Measurements from ENCODE around the gene CRAMP1. TPM values are rescaled to one million over a fixed set of nuclear protein-coding genes. Genes with fewer than 3 reads are reported as not detected.
"Not testable (repeated sequence)": the region's sequence is repeated elsewhere in the genome, so short reads cannot be mapped to it uniquely, and the experiment has no call there.

CRAMP1 gene
- total RNA-seq, 1 donor from 2014 or later: 6.0 TPM

DNA sequence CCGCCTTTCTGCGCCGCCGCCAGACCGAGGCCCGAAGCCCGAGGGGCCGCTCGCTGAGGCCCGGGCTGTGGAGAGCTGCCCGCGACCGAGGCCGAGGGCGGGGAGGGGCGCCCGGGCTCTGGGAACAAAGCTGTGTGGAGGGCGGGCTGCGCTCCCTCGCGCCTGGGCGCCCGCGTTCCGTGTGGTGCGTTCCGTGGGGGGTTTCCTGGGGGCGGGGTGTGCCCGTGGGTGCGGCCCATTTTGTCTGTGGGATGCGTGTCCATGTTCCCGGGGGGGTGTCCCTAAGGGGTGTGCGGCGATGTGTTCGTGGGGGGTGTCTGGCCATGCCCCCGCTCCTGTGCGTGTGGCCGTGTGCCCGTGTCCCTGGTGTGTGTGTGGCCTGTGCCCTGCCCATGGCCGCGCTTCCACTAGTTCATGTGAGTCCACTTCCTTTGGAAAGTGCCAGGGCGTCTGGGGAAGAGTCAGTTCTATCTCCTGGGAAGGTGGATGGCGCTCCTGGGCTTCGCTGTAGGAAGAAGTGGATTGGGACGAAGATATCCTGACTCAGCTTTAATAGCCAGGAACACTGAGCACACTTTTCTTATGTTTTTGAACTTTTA, 66.4 kb downstream of the CRAMP1 start:
- DNase-seq (ENCODE audit: low spot score): peak; percentile 37

DNA sequence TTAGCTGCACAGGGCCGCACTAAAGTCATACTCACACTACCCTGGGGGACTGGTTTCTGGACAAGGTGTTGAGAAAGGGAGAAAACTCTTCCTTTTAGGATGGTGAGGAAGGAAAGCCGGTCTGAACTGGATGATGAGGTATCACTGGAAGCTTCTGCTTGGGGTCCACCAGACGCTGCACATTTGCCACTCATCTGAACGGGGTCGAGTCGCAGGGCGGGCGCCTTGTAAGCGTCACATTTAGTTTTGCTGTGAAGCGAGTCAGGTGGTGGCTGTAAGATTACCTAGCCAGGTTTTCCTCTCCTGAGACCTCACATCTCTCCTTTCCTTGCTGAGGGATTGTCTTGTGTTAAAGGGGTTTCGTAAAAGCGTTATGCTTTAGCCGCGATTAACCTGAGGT, 68.2 kb downstream of the CRAMP1 start:
- no peak for DNase-seq (ENCODE audit: low spot score)

DNA sequence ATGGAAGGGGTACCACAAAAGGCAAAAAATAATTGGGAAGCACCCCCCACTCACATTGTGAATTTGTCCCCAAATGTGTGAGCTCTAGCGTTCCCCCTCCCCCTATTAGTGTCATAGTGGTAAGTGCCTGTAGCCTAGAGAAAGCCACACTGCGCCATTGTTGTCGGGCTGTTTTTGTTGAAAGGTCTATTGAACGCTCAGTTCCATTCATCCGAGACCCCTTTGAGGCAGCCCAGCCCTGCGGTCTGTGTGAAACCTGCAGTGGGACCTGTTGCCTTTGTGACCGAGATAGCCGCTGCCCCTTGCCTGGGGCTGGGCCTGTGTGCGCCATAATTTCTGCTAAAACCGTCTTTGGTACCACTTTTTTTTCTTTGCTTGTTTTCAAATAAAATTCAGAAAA, 68.9 kb downstream of the CRAMP1 start:
- DNase-seq (ENCODE audit: low spot score): no peak

DNA sequence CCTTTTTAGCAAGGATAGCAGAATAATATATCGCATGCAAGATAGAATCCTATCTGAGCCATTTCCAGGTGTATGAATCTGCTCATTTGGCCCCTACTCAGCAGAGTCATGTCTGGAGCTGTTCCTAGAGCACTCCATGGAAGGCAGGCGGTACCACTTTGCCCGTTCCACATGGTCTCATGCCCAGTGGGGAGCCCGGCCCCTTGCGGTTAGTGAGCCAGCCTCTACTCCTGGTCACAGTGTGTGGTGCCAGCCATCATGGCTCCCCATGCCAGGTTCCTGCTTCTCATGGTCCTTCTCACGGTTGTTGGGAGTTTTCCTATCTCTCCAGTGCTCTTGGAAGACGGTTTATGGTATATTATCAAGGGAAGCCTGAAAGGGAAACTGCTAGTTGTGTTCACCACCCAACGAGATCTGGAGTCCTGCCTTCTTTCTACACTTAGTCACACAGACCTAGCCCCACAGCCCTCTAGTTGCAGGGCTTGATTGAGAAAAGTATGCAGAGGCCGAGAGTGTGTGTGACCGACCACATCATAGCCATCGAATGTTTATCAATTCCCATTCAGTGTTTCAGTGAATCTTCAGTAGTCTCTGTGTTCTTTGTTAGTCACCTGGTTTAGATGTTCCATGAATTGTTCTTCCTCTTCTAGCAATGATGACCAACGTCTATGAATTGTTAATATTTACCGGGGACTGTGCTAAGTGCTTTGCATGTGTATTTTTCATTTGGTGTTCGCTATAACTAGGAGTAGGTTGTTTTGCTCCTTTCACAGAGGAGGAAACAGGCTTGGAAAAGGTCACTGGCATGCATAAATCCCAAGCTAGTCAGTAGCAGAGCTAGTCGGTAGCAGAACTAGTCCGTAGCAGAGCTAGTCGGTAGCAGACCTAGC, 75.5 kb downstream of the CRAMP1 start:
- DNase-seq (ENCODE audit: low spot score): no peak

DNA sequence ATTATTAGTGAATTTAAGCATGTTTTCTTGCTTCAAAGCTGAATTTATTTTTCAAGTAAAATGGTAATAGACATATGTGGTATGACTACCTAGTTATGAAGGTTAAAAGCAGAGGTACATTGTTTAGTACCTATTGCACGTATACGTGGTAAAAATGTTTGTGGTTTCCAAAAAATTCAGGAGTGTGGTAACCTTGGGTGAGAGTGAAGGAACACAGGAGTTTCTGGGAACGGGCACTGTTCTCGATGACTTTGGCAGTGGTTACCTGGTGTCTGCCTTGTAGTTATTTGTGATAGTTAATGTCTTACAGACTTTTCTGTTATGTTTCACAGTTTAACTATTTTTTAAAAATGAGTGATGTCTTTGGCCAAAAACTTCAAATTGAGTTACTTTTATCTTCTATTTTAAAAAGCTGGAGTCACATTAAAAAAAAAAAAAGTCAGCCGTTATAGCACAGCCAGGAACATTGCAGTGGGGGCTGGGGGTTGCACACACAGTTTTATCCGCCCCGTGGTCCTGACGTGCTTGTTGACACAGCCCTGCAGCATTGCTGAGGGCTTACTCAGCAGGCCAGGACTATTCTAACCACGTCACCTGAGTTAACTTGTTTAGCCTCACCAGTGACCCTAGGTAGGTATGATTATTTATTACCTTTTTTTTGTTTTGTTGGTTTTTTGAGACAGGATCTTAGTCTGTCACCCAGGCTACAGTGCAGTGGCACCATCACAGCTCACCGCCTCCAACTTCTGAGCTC, 76.8 kb downstream of the CRAMP1 start:
- peak; percentile 44 for DNase-seq (ENCODE audit: low spot score)

DNA sequence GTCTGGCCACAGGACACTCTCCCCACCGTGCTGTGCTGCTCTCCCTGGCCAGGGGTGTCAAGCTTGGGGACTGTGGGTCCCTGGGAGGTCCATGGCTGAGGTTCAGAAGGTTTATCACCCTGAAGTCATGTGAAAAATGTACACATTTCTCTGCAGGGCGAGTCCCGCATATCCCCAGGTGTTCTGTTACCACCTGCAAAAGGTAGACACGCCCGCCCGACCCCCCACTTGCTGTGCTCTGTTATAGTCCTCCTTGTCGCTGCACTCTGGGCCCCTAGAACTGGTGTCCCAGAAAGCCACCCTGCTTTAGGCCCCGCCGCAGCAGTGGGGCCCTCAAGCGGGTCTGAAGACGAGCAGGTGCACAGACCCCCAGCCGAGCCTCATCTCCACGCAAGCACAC, 77.7 kb downstream of the CRAMP1 start:
- no peak for DNase-seq (ENCODE audit: low spot score)

DNA sequence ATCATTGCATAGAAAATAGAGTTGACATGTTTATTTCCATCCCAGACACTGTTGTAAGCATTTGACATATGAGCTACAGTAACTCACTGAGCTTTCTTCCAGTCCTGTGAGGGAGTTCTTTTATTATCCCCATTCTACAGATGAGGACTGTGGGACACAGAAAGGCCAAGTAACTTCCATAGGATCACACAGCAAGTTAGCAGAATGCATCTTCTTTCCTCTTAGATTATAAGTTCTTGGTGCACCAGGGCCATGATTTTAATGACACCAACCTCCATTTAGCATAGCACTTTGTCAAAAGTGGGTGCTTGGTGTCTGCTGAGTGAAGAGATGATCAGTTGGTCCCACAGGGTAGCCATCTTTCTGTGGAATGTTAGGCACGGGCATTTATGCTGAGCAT, 78.7 kb downstream of the CRAMP1 start:
- DNase-seq (ENCODE audit: low spot score): no peak

DNA sequence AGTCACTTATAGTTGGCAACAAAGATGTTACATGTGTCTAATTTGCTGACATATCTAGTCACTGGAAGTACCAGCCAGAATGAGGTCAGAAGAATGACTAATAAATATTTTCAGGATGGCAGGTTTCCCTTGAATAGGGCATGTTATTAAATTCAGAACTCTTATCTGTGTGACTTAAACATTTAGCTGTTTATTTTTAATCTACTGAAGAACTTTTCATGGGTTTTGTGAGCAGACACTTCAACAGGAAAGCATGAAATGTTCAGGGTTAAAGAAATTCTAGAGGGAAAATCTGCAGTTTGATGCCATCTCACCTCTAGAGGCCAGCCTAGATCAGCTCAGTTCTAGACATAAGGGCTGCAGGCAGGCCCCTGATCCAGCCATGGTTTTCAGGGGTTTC, 79.1 kb downstream of the CRAMP1 start:
- DNase-seq (ENCODE audit: low spot score): no peak

DNA sequence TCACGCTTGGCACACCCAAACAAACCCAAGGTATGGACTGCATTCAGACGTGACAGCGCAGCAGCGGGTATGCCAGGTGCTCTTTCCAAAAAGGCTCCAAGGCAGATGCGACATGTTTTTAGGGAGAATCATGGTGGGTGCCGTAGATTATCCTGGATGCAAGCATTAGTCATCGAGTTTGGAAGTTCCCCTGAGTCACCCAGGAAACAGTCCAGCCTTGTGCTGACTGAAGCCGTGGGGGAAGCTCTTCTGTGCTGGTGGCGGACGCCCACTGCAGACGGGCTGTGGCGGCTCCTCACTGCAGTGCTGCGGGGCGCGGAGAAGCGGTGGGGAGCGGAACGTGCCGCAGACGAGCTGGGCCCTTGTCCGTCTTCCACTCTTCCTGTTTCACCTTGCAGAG, 79.8 kb downstream of the CRAMP1 start:
- no peak for DNase-seq (ENCODE audit: low spot score)

DNA sequence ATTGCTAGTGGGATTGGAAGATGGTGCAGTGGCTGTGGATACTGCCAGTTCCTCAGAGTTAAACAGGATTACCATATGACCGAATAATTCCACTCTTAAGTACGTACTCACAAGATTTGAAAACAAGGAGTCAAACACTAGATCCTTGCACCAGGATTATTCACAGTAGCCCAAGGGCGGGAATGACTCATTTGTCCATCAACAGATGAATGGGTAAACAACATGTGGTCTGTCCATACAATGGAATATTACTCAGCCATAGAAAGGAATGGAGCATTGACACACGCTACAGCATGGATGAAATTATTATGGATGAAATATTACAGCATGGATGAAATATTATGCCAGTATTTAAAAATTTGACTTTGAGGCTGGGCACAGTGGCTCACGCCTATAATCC, 84.7 kb downstream of the CRAMP1 start:
- DNase-seq (ENCODE audit: low spot score): no peak

DNA sequence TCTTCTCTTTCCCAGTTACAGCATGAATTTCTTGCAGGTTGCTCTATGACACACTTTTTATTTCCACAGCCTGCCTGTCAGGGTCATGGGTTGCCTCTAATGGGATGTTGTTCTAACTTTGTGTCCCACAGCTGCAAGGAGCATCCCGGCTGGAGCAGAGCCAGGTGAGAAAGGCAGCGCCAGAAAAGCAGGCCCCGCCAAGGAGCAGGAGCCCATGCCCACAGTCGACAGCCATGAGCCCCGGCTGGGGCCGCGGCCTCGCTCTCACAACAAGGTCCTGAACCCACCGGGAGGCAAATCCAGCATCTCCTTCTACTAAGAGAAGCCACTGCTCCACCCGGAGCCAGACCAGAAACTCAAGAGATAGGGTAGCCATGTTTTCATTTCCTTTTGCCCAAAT, 86.5 kb downstream of the CRAMP1 start:
- DNase-seq (ENCODE audit: low spot score): no peak

DNA sequence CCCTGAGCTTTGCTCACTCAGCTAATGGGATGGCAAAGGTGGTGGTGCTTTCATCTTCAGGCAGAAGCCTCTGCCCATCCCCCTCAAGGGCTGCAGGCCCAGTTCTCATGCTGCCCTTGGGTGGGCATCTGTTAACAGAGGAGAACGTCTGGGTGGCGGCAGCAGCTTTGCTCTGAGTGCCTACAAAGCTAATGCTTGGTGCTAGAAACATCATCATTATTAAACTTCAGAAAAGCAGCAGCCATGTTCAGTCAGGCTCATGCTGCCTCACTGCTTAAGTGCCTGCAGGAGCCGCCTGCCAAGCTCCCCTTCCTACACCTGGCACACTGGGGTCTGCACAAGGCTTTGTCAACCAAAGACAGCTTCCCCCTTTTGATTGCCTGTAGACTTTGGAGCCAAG, 88.1 kb downstream of the CRAMP1 start:
- DNase-seq (ENCODE audit: low spot score): no peak

DNA sequence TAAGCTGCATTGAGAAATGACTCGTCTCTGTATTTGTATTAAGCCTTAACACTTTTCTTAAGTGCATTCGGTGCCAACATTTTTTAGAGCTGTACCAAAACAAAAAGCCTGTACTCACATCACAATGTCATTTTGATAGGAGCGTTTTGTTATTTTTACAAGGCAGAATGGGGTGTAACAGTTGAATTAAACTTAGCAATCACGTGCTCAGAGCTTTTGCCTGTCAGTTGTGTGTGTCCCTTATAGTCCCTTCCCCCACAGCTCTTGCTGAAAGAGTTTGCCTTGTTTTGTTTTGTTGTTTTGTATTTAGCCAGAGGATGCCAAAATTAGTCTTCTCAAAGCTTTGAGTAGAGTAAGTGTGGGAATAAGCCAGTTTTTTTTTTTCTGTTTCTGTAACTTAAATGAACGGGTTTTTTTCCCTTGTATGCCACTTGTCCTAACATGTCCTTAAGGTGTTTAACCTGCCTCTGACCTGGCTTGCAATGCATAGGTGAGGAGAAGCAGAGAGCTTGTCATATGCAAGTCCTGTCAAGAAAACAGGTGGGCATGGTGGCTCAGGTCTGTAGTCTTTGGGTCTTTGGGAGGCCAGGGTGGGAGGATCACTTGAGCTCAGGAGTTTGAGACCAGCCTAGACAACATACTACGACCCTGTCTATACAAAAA, 89.2 kb downstream of the CRAMP1 start:
- peak; percentile 56 for DNase-seq (ENCODE audit: low spot score)

DNA sequence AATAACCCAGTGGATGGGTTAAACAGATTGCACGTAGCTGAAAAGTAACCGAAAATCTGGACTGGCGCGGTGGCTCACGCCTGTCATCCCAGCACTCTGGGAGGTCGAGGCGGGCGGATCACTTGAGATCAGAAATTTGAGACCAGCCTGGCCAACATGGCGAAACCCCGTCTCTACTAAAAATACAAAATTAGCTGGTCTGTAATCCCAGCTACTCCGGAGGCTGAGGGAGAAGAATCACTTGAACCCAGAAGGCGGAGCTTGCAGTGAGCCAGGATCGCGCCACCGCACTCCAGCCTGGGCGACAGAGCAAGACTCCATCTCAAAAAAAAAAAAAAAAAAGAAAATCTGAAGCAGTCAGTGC, 93.1 kb downstream of the CRAMP1 start:
- DNase-seq (ENCODE audit: low spot score): not testable (repeated sequence)

DNA sequence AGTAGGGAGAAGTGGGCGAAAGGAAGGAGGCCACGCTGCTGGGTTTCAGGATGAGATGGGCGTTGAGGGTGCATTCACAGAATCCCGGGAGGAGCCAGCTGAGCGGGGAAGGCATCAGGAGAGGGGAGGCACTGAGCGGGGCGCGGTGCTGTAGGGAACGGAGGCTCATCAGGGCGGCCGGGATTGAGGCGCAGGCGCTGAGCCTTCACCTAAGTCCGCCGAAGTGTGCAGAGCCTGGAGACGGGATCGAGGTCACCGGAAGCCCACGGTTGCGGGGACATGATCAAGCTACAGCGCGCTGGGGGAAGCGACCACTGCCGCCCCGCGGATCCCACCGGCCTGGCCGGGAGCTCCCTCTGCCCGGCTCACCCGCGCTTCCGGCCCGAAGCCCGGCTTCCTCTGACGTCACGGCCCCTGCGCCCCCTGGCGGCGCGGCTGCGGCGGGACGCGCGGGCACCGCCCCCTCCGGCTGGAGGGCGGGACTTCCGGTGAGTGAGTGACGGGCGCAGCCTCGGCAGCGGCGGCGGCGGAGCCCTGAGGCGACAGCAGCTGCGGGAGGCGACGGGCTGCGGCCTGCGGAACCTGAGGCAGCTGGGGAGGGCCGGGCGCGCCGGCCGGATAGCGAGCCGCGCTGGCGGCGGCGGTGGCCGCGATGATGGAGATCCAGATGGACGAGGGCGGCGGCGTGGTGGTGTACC, 93.7 kb downstream of the CRAMP1 start, which contains the start of gene MAPK8IP3:
TSS of gene MAPK8IP3 (plus strand) at position 508 of the 698 bp plus-strand sequence. CDS start at position 653, 145 bp downstream.
- DNase-seq (ENCODE audit: low spot score): peak; percentile 93

DNA sequence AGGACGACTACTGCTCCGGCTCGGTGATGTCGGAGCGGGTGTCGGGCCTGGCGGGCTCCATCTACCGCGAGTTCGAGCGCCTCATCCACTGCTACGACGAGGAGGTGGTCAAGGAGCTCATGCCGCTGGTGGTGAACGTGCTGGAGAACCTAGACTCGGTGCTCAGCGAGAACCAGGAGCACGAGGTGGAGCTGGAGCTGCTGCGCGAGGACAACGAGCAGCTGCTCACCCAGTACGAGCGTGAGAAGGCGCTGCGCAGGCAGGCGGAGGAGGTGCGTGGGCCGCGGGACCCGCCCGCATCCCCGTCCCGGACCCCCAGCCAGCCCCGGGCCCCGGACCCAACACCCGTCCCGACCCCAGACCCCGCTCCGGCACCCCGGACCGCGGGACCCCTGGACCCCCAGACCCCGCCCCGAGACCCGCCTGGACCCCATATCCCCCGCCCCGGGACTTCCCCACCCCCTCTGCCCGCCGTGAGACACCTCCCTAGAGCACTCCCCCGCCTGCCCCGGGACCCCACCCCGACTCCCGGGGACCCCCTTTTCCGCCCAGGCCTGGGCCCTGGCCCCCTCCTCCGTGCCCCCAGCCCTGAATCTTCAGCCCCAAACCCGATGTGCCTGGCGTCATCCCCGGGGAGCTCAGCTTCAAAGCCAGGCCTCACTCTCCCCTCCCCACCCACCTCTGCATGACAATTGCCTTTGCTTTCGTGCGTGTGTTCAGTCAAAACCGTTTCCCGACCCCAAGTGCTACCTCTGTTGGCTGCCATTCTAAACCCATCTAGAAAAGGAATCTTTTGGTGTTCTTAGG, 94.4 kb downstream of the CRAMP1 start:
- no peak for DNase-seq (ENCODE audit: low spot score)

DNA sequence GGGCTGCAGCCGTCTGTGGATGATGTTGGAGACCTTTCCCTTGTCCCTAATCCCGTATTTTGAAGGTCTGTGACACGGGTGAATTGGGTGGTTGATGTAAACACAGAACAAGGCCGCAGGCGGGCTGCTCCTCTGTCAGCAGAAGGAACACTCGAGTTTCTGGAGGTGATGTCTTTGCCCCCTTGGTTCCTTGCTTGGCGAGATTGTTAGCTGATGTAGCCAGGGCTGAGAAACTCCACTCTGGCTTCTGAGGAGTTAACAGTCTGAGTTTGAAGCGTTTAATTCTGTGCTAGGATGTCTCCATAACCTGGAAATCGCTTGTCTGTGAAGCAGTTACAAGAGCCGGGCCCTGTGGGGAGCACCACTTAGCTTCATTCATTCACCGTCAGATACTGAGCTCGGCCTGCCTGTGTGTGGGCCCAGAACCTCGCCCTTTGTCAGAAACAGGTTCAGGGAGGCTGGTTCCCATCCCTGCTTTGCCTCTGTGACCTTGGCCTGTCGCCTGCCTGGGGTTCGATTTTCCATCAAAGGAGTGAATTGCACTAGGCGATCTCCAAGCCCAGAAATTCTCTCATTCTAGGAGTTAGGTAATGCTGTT, 95.1 kb downstream of the CRAMP1 start:
- DNase-seq (ENCODE audit: low spot score): peak; percentile 33

DNA sequence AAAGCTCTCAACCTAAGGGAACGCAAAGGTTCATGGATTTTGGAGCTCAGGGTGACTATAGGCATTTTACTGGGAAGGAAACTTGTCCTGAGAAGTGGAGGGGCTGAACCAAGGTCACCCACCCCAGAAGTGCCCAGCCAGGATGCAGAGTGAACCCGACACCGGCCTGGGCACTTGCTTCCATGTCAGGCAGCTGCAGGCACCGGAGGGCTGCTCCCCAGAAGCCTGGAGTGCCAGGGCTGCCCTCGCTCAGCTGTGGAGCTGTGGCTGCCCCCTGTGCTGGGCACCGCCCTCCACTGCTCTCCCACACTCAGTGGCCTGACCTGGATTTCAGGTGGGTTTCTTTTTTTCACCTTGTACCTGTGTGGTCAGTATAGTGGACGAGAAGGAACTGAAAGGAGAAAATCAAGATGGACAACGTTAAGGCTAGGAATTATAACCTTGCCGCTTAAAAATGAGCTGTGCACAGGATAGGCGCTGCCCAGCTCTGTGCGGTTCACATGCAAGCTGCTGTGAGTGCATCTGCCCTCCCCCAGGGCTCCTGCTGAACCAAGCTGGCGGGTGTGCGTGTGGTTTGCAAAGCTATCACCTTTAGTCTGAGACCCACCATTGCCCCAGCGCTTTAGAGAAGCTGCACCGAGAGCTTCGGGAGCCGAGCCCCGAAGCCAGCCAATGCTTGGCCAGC, 96.1 kb downstream of the CRAMP1 start:
- DNase-seq (ENCODE audit: low spot score): no peak

DNA sequence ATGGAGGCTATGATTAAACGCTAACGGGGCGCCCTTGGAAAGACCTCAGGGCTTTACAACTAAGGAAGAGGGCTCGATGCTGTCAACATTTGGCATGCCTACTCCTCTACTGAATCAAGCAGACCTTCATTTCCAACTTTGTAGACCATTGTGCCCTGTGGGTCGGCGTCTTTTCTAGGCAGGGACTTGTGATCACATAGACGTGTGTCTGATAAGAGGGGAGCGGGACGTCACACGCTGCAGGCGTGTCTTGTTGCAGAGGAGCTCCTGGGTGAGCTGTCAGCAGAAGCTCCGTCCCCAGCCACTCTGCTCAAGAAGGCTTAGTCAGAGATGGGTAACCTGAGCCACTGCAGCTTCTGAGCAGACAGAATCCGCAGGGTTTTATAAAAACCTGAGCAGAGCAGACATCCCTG, 96.6 kb downstream of the CRAMP1 start:
- no peak for DNase-seq (ENCODE audit: low spot score)
